UCSD-AML1 (cell line): ENCODE measurements around the gene BORCS8.
"Not testable (repeated sequence)": the region's sequence is repeated elsewhere in the genome, so short reads cannot be mapped to it uniquely, and the experiment has no call there.

Experiments used
- DNase-seq: peaks from one replicate; lab custom pipeline; 2025; ENCODE audit not compliant: unreplicated experiment; lab: John Stamatoyannopoulos, UW

Gene BORCS8

DNA sequence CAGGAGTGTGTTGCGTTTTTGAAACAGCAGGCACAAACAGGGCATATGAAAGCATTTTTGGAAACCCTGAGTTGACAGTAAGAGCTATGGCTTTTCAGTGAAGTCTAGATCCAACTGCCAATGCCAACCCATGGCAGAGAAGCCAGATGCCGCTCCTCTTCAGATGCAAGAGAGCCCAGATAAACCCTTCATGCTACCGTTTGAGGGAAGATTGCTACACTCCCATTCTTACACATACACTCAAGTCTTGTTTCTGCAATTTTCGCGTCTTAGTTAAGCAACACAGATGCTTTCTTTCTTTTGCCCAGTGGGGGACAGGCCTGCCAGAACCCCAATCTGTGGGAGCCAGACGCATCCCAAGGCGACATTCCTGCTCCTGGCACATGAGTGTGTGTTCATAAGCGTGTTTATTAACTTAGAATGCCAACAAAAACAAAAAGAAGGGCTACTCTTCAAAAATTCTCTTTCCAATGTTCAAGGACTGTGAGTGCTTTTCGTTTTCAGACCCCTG, 10.4 kb downstream of the BORCS8 start:
- no peak for DNase-seq

DNA sequence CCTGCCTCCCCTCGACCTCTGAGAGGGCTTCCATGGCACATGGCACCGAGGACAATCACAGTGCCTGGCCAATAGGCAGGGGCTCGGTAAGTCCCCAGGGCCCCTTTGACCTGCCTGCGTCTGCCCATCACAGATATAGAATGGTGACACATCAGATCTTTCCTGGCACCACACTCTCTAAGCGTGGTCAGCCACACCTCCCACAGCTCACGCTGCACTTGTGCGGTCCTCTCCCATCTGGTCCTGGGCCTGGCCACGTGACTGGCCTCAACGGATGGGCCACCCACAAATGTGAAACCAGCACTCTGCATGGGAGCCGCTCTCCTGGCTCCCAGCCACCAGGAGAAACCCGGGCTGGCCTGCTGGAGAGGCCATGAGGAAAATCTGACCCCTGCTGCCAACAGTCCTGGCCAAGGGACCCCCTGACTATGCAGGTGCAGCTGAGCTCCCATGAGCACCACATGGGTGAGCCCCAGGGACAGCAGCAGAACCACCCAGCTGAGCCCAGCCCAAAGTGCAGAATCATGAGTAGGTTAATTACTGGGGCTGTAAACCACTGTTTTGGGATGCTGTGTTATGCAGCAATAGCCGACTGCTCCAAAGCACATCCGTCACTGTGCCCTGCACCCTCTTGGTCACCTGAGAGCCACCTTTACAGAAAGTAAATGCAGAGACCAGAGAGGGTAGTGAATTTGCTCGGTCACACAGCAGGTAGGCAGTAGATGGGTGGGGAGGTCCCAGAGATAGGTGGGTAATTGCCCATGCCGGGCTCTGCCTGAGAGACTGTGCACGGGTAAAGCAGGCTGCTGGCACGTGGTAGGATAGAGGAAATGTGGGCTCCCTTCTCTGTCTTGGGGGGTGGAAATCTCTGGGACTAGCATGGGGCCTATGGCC, 12.2 kb downstream of the BORCS8 start:
- DNase-seq: no peak

DNA sequence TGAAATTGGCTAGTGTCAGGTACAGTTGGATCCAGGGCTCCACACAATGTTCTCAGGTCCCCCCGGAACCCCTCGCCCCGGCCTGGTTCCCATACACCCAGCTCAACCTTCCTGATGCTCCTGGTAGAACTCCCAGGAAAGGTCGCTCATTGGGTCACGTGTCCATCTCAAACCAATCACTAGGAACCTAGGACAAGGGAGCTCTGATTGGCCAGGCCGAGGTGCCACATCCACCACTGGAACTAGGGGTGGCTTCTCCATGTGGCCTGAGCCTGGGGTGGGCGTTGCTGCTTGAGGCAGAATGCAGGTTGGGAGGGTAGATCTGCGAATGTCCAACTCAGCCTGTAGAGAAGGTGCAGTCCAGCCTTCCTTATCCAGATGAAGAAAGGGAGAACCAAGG, 15.0 kb downstream of the BORCS8 start:
- DNase-seq: no peak

DNA sequence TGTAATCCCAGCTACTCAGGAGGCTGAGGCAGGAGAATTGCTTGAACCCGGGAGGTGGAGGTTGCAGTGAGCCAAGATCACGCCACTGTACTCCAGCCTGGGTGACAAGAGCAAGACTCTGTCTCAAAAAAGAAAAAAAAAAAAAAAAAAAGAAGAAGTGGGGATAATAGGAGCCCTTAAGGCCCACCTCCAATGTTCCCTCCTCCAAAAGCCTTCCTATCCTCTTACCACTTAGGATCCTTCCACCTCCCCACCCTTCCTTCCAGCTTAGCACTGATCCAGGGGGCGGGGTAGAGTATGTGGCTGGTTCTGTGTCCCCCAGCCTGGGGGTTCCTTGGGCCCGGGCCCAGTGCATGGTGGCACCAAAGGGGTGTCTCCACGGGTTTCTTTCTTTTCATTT, 18.7 kb downstream of the BORCS8 start:
- DNase-seq: not testable (repeated sequence)

DNA sequence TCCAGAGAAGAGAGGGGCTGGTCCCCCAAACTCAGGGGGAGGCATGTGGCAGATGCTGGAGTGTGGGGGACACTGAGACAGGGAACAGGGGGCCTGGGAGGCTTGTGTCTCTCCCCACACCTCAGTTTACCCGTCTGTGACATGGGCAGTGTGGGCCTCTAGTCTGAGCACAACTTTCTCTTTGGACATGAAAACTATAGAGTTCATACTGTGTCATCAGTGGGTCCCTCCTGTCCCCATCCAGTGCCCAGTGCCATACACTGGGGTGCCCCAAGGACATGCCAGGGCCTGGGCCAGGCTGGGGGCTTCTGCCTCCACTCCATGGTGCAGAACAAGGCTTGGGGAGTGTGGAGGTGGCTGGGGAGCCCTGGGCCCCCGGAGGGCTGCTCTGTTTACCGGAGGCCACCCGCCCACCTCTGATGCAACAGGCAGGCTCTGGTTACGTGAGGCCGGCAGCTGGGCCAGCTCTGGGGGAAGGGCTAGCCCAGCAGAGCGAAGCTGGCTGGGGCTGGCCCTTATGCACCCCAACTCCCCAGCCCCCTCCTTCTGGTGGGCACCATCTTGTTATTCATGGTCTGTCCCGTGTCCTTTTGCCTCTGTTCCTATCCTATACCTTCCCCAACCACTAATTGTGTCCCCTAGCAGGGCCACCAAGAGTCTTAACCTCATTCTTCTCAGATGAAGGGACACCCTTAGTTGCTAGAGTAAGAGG, 20.0 kb downstream of the BORCS8 start:
- DNase-seq: no peak

DNA sequence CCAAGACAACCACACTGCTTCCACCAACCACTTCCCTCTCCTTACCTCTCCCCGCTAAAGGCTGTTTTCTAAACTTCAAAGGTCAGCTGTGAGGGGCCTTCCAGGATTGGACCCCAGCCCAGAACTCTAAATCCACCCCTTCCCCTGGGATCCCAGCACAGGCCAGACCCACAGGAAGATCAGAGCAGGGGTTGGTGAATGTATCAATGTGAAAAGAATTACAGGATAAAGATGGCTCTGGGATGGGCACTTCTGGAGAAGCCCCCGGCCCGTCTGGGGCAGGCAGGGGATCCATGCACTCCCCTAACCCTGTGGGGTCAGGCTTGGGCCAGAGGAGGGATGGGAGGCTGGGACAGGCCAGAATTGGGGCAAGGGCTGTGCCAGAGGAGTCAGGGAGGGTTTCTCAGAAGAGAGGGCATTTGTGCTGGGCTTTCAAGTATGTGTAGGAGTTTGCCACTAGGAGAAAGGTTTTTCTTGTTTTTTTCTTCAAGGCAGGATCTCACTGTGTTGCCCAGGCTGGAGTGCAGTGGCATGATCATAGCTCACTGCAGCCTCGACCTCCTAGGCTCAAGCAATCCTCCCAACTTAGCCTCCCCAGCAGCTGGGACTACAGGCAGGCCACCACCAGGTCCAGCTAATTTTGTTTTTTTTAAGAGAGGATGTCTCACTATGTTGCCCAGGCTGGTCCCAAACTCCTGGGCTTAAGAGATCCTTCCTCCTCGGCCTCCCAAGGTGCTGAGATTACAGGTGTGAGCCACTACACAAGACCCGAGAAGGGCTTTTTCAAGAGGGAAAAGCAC, 20.9 kb downstream of the BORCS8 start:
- no peak for DNase-seq

DNA sequence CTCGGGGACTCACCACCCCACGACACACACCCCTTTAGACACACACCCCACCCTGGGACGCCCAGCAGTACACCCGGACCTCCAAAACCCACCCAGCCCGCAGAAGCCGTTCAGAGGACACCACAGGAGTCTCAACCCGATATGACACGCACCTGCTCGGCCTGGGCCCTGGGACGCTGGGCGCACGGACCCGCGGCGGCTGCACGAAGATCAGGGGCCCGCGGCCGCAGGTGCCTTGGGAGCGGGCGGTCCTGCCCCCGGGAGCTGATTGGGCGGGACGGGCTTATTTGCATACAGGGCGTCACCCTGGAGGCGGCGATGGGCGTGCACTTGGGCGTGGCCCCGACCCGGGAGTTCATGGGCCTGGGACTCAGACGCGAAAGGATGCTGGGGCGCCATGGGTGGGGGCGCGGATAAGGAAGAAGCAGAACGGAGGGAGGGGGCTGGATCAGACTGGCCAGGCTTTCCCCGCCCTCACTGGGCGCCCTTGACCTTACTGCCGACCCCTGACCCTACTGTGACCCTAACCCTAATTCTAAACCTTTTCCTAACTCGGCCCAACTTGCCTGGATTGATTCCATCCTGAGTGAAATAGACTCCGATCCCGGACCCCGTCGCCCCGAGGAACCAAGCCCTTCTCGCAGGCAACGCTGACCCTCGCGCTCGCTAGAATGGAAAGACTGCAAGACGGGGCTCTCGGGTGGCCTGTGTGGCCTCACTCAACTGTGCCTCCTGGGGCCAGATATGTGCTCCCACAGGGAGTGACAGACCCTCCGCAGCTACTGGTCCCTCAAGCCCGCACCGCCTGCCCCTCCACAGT, 21.7 kb downstream of the BORCS8 start, which contains the start of gene MEF2B:
Gene MEF2B, minus strand, starts transcription at position 211 of the 820 bp plus-strand sequence. CDS start 19,528 bp downstream, outside the sequence.
- no peak for DNase-seq

DNA sequence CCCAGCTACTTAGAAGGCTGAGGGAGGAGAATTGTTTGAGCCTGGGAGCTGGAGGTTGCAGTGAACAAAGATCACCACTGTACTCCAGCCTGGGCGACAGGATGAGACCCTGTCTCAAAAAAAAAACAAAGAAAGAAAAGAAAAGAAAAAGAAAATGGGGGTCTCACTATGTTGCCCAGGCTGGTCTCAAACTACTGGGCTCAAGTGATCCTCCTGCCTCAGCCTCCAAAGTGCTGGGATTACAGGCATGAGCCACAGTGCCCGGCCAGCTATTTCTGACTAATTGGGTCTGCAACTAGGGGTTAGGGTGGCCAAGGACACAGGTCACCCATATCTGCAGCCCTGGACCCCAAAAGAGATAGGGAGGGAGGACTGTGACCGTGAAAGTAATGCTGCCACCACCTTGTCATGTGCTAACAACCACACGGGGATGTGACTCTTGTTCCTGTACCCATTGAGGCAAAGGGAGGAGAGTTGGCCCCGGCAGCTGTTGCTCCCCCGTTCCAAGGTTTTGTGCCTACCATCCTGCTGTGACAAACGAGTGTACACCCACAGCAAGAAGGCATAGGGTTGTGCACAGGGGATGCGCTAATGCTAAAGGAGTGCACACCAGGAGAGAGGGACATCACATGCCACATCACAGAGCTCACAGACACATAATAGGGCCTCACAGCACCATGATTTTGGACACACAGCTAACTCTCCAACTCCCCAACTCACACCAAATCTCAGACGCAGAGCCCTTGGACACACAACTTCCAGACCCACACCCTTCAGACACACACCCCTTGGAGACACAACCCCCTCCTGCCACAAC, 22.5 kb downstream of the BORCS8 start:
- no peak for DNase-seq

DNA sequence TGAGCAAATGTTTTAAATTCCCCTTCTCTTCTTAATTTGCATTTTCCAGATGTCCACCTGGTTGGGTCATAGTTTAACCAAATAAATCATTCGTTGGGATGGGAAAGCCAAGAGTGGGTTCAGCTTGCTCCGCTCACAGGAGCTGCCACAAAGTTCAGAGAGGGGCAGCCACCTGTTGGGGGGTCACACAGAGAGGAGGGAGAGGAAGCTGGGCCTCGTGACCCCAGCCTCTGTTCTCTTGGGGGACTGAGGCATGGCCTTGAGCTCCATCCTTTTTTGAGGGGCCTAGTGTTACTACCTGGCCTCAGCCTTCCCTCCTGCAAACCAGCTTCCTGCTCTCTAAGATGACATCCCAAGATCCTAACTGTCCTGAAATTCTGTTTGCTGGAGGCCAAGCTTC, 24.3 kb downstream of the BORCS8 start:
- DNase-seq: no peak

DNA sequence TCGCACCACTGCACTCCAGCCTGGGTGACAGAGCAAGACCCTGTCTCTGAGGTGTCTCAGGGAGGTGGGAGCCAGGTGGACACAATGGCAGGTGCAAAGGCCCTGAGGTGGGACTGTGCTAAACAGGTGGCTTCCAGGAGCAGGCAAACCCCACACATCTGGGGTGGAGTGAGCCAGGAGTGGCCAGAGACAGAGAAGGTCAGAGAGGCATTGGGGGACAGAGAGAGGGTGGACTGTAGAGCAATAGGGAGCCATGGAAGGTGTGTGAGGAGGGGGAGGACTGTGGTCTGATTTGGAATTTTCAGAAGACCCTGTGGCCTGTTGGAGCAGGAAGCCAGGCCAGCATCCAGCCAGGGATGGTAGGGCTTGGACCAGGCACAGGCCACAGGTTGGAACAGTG, 26.6 kb downstream of the BORCS8 start:
- no peak for DNase-seq

DNA sequence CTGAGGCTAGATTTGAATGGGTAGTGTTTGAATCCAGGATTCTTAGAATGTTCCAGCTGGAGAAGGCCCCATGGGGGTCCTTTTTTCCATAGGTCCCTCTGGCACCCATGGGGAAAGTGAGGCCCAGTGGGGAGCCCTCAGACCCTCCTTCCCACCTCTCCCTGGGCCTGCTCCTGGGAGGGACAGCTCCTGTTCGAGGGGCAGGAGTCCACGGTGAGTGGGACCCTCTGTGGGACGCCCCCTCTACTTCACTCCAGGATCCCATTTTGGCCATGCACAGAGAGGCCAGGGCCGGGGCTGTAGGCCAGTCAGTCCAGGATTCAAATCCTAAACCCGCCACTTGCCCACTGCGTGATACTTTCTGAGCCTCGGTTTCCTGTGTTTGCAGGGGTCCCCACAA, 29.5 kb downstream of the BORCS8 start:
- no peak for DNase-seq

DNA sequence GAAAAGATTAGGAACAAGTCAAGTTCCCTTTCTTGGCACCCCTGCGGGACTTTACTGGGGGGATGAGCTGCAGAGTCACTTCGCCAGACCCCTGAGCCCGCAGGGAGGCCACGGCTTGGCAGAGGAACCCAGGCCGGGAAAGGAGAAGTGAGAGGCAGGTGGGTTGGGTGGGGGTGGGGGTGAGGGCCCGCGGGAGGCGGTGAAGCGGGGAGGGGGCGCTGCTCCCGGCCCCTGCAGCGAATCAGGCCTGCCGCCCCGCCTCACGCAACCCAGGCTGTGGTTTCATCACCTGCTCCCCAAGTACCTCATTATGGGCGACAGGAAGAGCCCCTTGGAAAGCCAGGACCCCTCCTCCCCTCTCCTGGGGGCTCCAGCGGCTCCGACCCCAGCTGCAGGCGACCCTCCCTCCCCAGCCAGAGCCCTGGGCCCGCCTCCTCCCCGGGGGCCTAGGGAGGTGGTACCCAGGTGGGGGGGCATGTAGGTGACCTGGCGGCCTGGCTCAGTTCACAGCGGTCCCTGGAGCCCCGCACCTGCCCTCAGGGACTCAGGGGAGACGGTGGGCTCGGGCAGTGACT, 31.4 kb downstream of the BORCS8 start:
- DNase-seq: no peak

DNA sequence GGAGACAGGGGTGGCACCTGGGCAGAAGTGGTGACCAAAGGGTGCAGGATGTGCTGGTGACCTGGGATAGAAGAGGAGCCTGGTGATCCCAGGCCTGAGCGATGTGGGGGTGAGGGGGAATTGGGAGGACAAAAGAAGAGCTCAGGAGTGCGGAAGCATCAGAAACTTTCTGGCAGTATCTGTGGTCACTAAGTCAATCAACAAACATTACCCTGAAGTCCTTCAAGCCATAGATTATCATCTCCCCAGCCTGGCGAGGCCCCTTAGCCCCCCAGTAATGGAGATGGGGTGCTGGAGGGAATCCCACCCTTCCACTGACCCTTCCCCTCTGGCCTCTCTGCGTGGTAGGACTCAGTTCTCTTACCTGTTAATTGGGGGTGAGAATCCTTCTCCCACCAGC, 32.4 kb downstream of the BORCS8 start:
- no peak for DNase-seq

DNA sequence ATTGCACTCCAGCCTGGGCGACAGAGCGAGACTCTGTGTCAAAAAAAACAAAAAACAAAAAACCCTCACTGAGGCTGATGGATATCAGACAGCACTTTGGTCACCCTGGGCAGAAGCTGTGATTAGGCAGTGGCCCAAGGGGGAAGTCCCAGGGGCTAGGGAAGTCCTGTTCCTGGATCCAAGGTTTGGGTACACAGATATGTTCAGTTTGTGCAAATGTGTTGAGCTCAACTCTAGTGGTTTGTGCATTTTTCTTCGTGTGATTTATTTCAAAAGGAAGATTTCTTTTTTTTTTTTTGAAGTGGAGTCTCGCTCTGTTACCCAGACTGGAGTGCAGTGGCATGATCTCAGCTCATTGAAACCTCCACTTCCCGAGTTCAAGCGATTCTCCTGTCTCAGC, 34.1 kb downstream of the BORCS8 start:
- DNase-seq: no peak

DNA sequence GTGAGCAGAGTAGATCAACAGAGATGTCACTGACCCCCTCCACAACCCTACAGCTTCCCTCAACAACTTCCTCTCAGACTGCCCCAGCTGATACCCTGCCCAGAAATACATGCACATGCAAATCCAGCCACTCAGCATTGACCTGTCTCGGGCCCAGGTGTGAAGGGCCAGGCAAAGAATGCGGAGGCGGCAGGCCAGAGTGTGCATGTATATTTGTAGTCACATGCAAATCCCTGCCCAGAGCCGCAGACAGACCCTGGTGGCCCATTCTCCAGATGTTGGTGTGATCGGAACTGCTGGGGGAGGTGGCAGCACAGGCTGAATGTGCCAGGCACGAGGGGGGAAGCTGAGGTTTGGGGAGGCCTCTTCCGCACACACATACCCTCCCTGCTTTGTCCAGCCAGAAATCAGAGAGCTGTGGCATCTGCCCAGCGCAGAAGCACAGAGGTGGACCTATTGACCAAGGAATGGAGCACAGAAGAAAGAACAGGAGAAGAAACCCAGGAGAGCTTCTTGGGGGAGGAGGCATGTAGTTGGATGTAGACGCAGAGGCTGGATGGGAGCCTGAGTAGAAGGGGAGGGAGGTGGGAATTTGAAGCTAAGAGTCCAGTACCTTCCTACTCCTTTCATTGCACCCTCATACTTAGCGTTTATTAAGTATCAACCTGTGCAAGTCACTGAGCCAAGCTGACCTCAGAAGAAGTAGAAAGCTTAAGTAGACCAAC, 36.3 kb downstream of the BORCS8 start:
- DNase-seq: no peak

DNA sequence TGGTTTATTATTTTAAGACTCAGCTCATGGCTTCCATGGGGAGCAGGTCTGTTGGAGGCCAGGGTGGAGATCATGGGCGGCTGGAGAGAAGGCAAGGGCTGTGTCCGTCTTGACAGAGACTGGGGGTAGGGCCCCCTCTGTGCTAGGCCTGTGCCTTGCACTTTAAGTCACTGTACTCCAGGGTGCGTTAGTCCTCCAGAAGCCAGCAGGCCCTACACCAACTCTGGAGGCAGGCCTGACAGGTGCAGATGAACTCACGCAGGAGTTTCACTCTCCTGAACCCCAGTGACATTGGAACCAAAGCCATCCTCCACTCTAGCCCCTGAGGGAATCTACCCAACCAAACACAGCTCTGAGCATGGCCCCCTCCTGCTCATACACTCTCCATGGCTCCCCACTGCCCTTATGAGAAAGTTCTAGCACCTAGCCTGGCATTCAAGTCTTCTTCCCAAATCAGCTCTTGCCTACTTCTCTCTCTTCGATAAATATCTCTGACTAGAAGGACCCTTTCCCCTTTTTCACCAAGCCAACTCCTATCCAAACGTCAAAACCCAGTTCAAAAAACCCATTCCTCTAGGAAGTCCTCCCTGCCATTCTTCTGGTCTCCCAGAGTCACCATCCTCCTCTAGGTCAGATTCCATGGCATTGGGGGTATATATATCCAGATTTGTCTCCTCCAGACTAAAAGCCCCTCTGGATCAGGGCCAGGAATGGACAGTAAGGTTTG, 37.0 kb downstream of the BORCS8 start:
- DNase-seq: no peak

DNA sequence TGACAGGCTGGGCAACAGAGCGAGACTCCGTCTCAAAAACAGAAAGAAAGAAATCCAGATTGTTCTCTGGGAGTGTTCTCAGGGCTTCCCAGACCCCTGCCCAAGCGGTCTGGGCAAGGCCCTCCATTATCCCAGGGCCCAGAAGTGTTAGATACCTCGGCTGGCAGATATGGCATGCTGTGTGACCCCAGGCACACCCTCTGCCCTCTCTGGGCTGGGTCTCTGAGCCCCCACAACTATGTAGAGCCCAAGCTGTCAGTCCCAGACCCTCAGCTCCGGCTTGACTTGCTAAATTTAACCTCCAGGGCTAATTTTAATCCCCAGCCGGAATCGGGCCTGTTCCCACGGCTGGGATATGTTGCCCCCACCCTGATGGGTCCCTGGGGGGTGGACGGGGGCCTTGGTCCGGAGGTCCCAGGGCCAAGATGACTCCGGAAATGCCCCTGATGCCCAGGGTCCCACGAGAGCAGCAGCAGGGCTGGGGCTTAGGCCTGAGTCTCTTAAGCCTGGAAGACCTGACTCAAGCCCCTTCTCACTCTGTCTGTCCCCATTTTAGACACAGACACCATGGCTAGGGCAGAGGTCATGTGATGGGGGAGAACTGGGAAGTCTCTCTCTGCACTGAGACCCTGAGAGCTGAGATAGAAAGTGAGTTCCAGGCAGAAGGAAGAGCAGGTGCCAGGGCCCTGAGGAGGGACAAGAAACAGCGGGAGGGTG, 39.1 kb downstream of the BORCS8 start:
- no peak for DNase-seq
